ENCODE results near the gene CNKSR2. TPM values are rescaled to one million over a fixed set of nuclear protein-coding genes. Genes with fewer than 3 reads are reported as not detected.

Gene CNKSR2
- total and polyA plus RNA-seq, 8 donors = 0.58 to 33.8 (median 4.2) TPM

GRCh38 chrX:21658152-21658737, 284.0 kb downstream of the CNKSR2 start, which contains the start of gene KLHL34:
Gene KLHL34, minus strand, starts transcription at chrX:21658330. Its CDS starts 542 bp downstream, at chrX:21657788.
- intact Hi-C loops (cut with DNase I; ENCODE audit: low total_unique reads) = no loop called here
- 4 to 71% (median 21%) methylated on average over 25 to 60 of the region's 60 CpGs; no CpG with 5 or more reads in 1 of the 5 donors for WGBS, 5 donors
- peak in 1 of 2 donors; percentile 15 for DNase-seq

DNA sequence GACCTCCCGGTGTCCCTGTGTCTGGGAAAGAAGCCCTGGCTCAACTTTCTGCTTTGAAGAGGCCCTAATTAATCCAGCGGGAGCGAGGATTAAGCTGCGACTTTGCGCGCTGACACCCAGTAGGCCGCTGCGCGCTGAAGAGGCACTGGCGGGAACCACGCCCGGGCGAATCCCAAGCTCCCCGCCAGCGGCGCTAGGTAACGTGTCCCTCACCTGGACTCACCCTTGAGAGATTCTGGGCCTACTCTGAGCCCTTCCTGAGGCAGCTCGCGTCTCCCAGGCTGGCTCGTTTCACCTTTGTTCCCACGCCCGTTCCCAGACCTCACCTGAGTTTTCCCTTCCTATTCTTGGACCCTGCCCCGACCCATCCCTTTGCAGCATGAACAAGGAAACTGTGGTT, 284.5 kb downstream of the CNKSR2 start:
- peaks cover 0 to 36% (median 32%) of the 10 kb centered on the region in 3 donors for H3K27me3 ChIP-seq
- peaks cover 0 to 8% (median 0%) of the 10 kb centered on the region in 4 donors for H3K4me1 ChIP-seq
- intact Hi-C loops (cut with DNase I; ENCODE audit: low total_unique reads) = no loop called here
- 14 to 52% (median 40%) methylated on average over 7 to 23 of the region's 23 CpGs for WGBS, 5 donors
- H3K9me3 ChIP-seq = peaks cover 0 to 15% (median 0%) of the 10 kb centered on the region in 4 donors
- H3K4me3 ChIP-seq = peak overlapping the region in 3 of 4 donors; percentile 25 to 33 (median 31)
- TF ChIP-seq POLR2AphosphoS5 (IDR thresholded peaks at IDR 0.05) (no peak), EP300 (IDR thresholded peaks at IDR 0.05) (no peak), POLR2A (IDR thresholded peaks at IDR 0.05) (no peak)
- TF ChIP-seq, protein P1, sequence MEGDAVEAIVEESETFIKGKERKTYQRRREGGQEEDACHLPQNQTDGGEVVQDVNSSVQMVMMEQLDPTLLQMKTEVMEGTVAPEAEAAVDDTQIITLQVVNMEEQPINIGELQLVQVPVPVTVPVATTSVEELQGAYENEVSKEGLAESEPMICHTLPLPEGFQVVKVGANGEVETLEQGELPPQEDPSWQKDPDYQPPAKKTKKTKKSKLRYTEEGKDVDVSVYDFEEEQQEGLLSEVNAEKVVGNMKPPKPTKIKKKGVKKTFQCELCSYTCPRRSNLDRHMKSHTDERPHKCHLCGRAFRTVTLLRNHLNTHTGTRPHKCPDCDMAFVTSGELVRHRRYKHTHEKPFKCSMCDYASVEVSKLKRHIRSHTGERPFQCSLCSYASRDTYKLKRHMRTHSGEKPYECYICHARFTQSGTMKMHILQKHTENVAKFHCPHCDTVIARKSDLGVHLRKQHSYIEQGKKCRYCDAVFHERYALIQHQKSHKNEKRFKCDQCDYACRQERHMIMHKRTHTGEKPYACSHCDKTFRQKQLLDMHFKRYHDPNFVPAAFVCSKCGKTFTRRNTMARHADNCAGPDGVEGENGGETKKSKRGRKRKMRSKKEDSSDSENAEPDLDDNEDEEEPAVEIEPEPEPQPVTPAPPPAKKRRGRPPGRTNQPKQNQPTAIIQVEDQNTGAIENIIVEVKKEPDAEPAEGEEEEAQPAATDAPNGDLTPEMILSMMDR (IDR thresholded peaks at IDR 0.05) = no peak
- DNase-seq = peak in 1 of 2 donors; percentile 9
- no peak overlapping the region for H3K27ac ChIP-seq
- H3K36me3 ChIP-seq = no peaks in the 10 kb centered on the region

More at GRCh38 chrX:21658152-21658737, 284.0 kb downstream of the CNKSR2 start, which contains the start of gene KLHL34:
- Histone ChIP-seq H3K4me1 (peaks cover 0 to 8% (median 0%) of the 10 kb centered on the region in 4 donors), H3K27ac (no peak within 1 kb of the TSS), H3K36me3 (no peaks in the 10 kb centered on the region), H3K9me3 (peaks cover 0 to 15% (median 0%) of the 10 kb centered on the region in 4 donors), H3K4me3 (peak within 1 kb of the TSS; percentile 25 to 33 (median 31)), H3K27me3 (peaks cover 0 to 34% (median 32%) of the 10 kb centered on the region in 3 donors)
- TF ChIP-seq POLR2AphosphoS5 (IDR thresholded peaks at IDR 0.05) = no peak
- no peak for TF ChIP-seq EP300 (IDR thresholded peaks at IDR 0.05)
- TF ChIP-seq, protein P1 (IDR thresholded peaks at IDR 0.05) = no peak
- TF ChIP-seq POLR2A (IDR thresholded peaks at IDR 0.05) = no peak

- WGBS, 5 donors = 63 to 88% (median 71%) methylated on average over 3 of the region's 3 CpGs
- Histone ChIP-seq H3K27me3 (peaks cover 0 to 39% (median 32%) of the 10 kb centered on the region in 3 donors), H3K9me3 (peaks cover 0 to 15% (median 0%) of the 10 kb centered on the region in 4 donors), H3K27ac (no peak overlapping the region), H3K4me3 (no peak overlapping the region), H3K36me3 (no peaks in the 10 kb centered on the region), H3K4me1 (peaks cover 0 to 8% (median 0%) of the 10 kb centered on the region in 4 donors)
- TF ChIP-seq POLR2AphosphoS5 (IDR thresholded peaks at IDR 0.05) = no peak
- TF ChIP-seq, protein P1 (IDR thresholded peaks at IDR 0.05) = no peak
- no peak for TF ChIP-seq POLR2A (IDR thresholded peaks at IDR 0.05)
- no peak for TF ChIP-seq EP300 (IDR thresholded peaks at IDR 0.05)
- intact Hi-C loops (cut with DNase I; ENCODE audit: low total_unique reads) = no loop called here
- no peak for DNase-seq
Observed at GRCh38 chrX:21659320-21659719, 285.1 kb downstream of the CNKSR2 start.

DNA sequence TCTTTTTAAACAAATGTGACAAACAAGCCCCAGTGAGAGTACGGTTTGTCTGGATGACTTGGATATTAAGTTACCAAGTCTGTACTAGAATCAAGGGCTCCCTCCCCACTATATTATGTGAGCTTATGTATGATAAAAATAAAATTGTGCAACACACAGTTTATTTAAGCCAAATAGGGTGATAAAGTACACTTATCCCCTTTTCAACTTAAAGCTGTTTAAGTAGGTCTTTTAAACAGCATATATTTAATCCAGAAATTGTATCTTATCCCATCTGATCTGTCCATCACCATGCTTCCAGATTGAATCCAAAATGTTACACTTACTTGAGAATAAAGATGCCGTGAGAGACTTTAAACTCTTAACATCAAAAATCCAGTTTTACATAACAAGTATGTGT, 285.9 kb downstream of the CNKSR2 start:
- TF ChIP-seq EP300 (IDR thresholded peaks at IDR 0.05) (no peak), POLR2A (IDR thresholded peaks at IDR 0.05) (no peak), POLR2AphosphoS5 (IDR thresholded peaks at IDR 0.05) (no peak)
- TF ChIP-seq, protein P1 (IDR thresholded peaks at IDR 0.05) = no peak
- 82 to 89% (median 85%) methylated on average over 2 of the region's 2 CpGs for WGBS, 5 donors

More for the DNA sequence above, 285.9 kb downstream of the CNKSR2 start:
- Histone ChIP-seq H3K9me3 (peaks cover 0 to 15% (median 0%) of the 10 kb centered on the region in 4 donors), H3K4me3 (no peak overlapping the region), H3K27me3 (peaks cover 0 to 39% (median 32%) of the 10 kb centered on the region in 3 donors), H3K27ac (no peak overlapping the region), H3K36me3 (no peaks in the 10 kb centered on the region), H3K4me1 (peaks cover 0 to 8% (median 0%) of the 10 kb centered on the region in 4 donors)
- DNase-seq = no peak
- intact Hi-C loops (cut with DNase I; ENCODE audit: low total_unique reads) = no loop called here
